PC-3 (cell line): ENCODE measurements around the gene HNRNPLL. TPM values are rescaled to one million over a fixed set of nuclear protein-coding genes. Genes with fewer than 3 reads are reported as not detected.
A peak's percentile ranks its signal among the peaks of the same experiment; 100 is the strongest.

Experiments
- ATAC-seq: fragments of 200-7000 bp; cut with Tn5 transposase; 2 replicates; pipeline ENCODE4 v1.9.1; 2020; ENCODE audit warnings: mild to moderate bottlenecking, moderate library complexity
- BruUV-seq: library from RNA; stranded (reverse); fragments of 400-500 nt; replicated peaks from 2 replicates; lab custom pipeline; 2021; lab: Mats Ljungman, UMichigan
- CTCF ChIA-PET: fragments of 300-600 bp; sonication (Branson Sonifier 250); formaldehyde crosslinking; loops from one replicate; lab custom pipeline; 2022; ENCODE audit warnings: antibody characterized with exemption; lab: Charles Lee
- POLR2A ChIA-PET: fragments of 300-600 bp; sonication (Branson Sonifier 250); formaldehyde crosslinking; loops from one replicate; lab custom pipeline; 2022; ENCODE audit warnings: antibody characterized with exemption; ENCODE audit not compliant: unreplicated experiment; lab: Charles Lee
- DNase-seq: peaks from one replicate; pipeline ENCODE4 v3.0.0-alpha.2; 2015
- H2AFZ ChIP-seq: fragments of 300-600 bp; sonication (generic); 2 replicates; pipeline ENCODE4 v1.6.0; 2016; ENCODE audit warnings: antibody characterized with exemption, low read length
- H3F3A ChIP-seq: fragments of 300-600 bp; sonication (generic); one replicate; pipeline ENCODE4 v1.6.0; 2017; ENCODE audit warnings: antibody characterized with exemption, low read length, control low read depth, mild to moderate bottlenecking; ENCODE audit not compliant: unreplicated experiment
- H3K27ac ChIP-seq: fragments of 300-600 bp; sonication (generic); 2 replicates; pipeline ENCODE4 v1.5.1; 2016; ENCODE audit warnings: mild to moderate bottlenecking, low read length
- H3K27me3 ChIP-seq: fragments of 300-600 bp; sonication (generic); 2 replicates; pipeline ENCODE4 v1.6.1; 2016; ENCODE audit warnings: low read length, mixed read lengths
- H3K36me3 ChIP-seq: fragments of 300-600 bp; sonication (generic); 2 replicates; pipeline ENCODE4 v1.6.1; 2016; ENCODE audit warnings: low read depth, mixed run types, low read length, mixed read lengths
- H3K4me1 ChIP-seq: fragments of 300-600 bp; sonication (generic); 2 replicates; pipeline ENCODE4 v1.5.1; 2016; ENCODE audit warnings: low read length; ENCODE audit not compliant: insufficient read depth
- H3K4me2 ChIP-seq: fragments of 300-600 bp; sonication (generic); 2 replicates; pipeline ENCODE4 v1.6.0; 2016; ENCODE audit warnings: low read length
- H3K4me3 ChIP-seq: fragments of 300-600 bp; sonication (generic); 2 replicates; pipeline ENCODE4 v1.5.1; 2016; ENCODE audit warnings: mild to moderate bottlenecking, low read length, mixed read lengths
- H3K79me2 ChIP-seq: fragments of 300-600 bp; sonication (generic); 2 replicates; pipeline ENCODE4 v1.6.1; 2017; ENCODE audit warnings: low read length, mixed read lengths
- H3K9ac ChIP-seq: fragments of 300-600 bp; sonication (generic); 2 replicates; pipeline ENCODE4 v1.6.0; 2016; ENCODE audit warnings: mild to moderate bottlenecking, low read length
- H3K9me2 ChIP-seq: fragments of 300-600 bp; sonication (generic); replicated peaks from 2 replicates; pipeline ENCODE4 v1.6.1; 2016; ENCODE audit warnings: mixed run types, low read length, mixed read lengths
- H3K9me3 ChIP-seq: fragments of 300-600 bp; sonication (generic); 2 replicates; pipeline ENCODE4 v1.6.1; 2016; ENCODE audit warnings: low read length, mixed read lengths
- H4K20me1 ChIP-seq: fragments of 300-600 bp; sonication (generic); 2 replicates; pipeline ENCODE4 v1.6.1; 2016; ENCODE audit warnings: low read length, mixed read lengths
- EZH2 ChIP-seq: fragments of 300-600 bp; sonication (generic); IDR thresholded peaks from one replicate; pipeline ENCODE4 v1.6.1; 2017; ENCODE audit warnings: antibody characterized with exemption, mild to moderate bottlenecking, low read length; ENCODE audit not compliant: unreplicated experiment
- EZH2phosphoT487 ChIP-seq: fragments of 300-600 bp; sonication (generic); IDR thresholded peaks from 2 replicates; pipeline ENCODE4 v1.6.1; 2018; ENCODE audit warnings: mild to moderate bottlenecking, antibody characterized with exemption, low read length, borderline replicate concordance
- intact Hi-C: fragments of 100-400 bp; cut with micrococcal nuclease; formaldehyde crosslinking; loops from 2 replicates; pipeline ENCODE4 v1.9.0; 2023
- total RNA-seq: library from RNA; depleted of rRNA; stranded (reverse); fragments of >200 nt; gene quantifications from 2 replicates; pipeline ENCODE4 v1.2.3, GENCODE V29; 2014
- TF ChIP-seq, protein P1 (sequence below): fragments of 300-600 bp; sonication (generic); conservative IDR thresholded peaks from 2 replicates; pipeline ENCODE4 v1.5.1; 2017; ENCODE audit warnings: antibody characterized with exemption, low read depth, mild to moderate bottlenecking, low read length

The HNRNPLL gene
- total RNA-seq, 1 experiment from 2014 or later = 30.1 TPM

DNA sequence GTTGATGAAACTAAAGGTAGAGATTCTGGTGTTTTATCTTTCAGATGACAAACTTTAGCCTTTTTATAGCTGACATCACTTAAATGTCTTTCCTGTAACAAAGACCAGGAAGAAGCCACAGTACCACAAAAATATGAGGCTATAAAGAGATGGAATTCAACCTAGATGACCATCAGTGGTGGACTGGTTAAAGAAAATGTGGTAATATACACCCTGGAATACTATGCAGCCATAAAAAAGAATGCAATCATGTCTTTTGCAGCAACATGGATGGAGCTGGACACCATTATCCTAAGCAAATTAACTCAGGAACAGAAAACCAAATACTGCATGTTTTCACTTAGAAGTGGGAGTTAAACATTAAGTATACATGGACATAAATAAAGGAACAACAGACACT, 18.3 kb upstream of the HNRNPLL start:
- no peak for TF ChIP-seq EZH2phosphoT487
- TF ChIP-seq EZH2 = no peak
- TF ChIP-seq, protein P1, sequence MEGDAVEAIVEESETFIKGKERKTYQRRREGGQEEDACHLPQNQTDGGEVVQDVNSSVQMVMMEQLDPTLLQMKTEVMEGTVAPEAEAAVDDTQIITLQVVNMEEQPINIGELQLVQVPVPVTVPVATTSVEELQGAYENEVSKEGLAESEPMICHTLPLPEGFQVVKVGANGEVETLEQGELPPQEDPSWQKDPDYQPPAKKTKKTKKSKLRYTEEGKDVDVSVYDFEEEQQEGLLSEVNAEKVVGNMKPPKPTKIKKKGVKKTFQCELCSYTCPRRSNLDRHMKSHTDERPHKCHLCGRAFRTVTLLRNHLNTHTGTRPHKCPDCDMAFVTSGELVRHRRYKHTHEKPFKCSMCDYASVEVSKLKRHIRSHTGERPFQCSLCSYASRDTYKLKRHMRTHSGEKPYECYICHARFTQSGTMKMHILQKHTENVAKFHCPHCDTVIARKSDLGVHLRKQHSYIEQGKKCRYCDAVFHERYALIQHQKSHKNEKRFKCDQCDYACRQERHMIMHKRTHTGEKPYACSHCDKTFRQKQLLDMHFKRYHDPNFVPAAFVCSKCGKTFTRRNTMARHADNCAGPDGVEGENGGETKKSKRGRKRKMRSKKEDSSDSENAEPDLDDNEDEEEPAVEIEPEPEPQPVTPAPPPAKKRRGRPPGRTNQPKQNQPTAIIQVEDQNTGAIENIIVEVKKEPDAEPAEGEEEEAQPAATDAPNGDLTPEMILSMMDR = no peak

DNA sequence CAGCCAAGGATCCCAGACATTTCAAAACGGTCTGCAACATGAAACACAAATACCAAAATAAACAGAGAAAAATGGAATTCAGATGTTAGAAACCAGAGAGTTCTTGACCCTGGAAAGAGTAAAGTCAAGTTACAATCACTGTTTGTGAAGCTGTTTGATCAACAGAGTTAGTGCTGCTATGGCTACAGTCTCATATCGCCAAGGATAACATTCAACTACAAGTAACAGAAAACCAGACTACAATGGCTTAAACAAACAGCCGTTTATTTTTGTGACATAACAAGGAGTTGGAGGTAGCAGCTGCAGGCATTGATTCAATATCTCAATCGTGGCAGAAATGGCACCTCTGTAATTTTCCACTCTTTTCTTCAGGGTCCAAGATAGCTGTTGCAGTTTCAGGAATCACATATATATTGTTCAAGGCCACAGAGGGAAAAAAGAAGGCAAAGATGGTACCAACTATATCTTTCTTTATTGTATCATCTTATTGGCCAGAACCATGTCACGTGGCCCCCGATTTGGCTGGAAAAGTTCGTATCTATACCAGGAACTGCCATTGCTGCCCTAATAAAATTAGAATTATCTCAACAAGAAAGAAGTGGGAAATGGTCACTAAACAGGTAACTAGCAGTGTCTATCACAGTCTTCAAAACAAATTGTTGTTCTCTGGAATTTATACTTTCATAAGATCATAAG, 17.7 kb upstream of the HNRNPLL start:
- no peak for DNase-seq
- intact Hi-C loops = no loop called here
- no TSS peak for BruUV-seq
- H4K20me1 ChIP-seq = no peaks in the 10 kb centered on the region
- no peak overlapping the region for H3K4me2 ChIP-seq
- no peak for ATAC-seq
- H3K27me3 ChIP-seq = no peaks in the 10 kb centered on the region
- ChIA-PET CTCF (no interaction called here), POLR2A (no interaction called here)
- no peaks in the 10 kb centered on the region for H3K36me3 ChIP-seq
- TF ChIP-seq EZH2 = no peak
- no peak for TF ChIP-seq EZH2phosphoT487
- TF ChIP-seq, protein P1 = no peak
- no peaks in the 10 kb centered on the region for H3K9me3 ChIP-seq
- H3K79me2 ChIP-seq = no peaks in the 10 kb centered on the region
- no peak overlapping the region for H3K27ac ChIP-seq
- no peaks in the 10 kb centered on the region for H3K4me1 ChIP-seq
- no peaks in the 10 kb centered on the region for H3K9me2 ChIP-seq
- H3K4me3 ChIP-seq = no peak overlapping the region
- H3F3A ChIP-seq = no peaks in the 10 kb centered on the region
- H2AFZ ChIP-seq = no peak overlapping the region
- H3K9ac ChIP-seq = no peak overlapping the region

More for the DNA sequence above, 18.3 kb upstream of the HNRNPLL start:
- Histone ChIP-seq H3K9ac (no peak overlapping the region), H3K9me2 (no peaks in the 10 kb centered on the region), H3K36me3 (no peaks in the 10 kb centered on the region), H2AFZ (no peak overlapping the region), H3K4me1 (no peaks in the 10 kb centered on the region), H3K27me3 (no peaks in the 10 kb centered on the region), H3K9me3 (no peaks in the 10 kb centered on the region), H3F3A (no peaks in the 10 kb centered on the region), H3K79me2 (no peaks in the 10 kb centered on the region), H3K27ac (no peak overlapping the region), H3K4me2 (no peak overlapping the region), H3K4me3 (no peak overlapping the region), H4K20me1 (no peaks in the 10 kb centered on the region)
- CTCF ChIA-PET = no interaction called here
- intact Hi-C loops = no loop called here
- ATAC-seq (no peak), DNase-seq (no peak)
- no TSS peak for BruUV-seq
- POLR2A ChIA-PET = no interaction called here

DNA sequence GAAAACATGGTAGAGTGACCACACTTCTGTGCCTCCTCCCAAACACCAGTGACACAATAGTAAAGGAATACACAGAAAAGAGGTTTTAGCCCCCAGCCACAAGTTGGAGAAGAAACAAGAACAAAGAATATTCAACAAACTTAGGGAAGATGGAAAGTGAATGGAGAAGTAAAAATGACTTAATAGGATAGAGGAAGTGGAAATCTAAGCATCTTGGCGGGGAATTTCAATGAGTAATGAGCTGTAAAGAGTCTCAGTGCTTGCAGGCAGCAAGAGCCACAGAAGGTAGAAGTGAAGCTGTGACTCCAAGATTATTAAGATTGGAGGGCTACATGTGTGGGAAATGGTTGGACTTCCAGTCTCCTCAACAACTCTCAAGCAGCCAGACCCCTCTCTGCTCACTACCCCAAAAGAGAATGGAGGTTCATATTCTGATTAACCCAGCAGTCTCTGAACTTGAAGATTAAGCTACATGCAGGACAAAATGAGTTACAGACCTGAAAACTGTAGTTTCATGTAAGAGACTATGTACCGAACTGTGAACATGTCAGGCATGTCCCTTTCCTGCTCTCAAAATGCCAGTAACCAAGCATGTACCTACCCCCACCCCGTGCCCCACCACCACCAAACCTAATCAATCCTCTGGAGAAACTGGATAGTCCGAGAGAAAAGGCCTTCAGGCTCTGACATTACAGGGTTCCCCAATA, 16.9 kb upstream of the HNRNPLL start:
- BruUV-seq = no TSS peak
- Histone ChIP-seq H3K9ac (no peak overlapping the region), H2AFZ (no peak overlapping the region), H3K4me1 (no peaks in the 10 kb centered on the region), H3F3A (no peaks in the 10 kb centered on the region), H3K4me2 (no peak overlapping the region), H3K9me3 (no peaks in the 10 kb centered on the region), H3K27ac (no peak overlapping the region), H4K20me1 (no peaks in the 10 kb centered on the region), H3K79me2 (no peaks in the 10 kb centered on the region), H3K9me2 (no peaks in the 10 kb centered on the region), H3K4me3 (no peak overlapping the region), H3K27me3 (no peaks in the 10 kb centered on the region), H3K36me3 (no peaks in the 10 kb centered on the region)
- TF ChIP-seq, protein P1 = no peak
- TF ChIP-seq EZH2 = no peak
- TF ChIP-seq EZH2phosphoT487 = no peak
- ATAC-seq = no peak
- intact Hi-C loops = no loop called here
- ChIA-PET CTCF (interaction anchor here (0.5 to 0.6 kb wide), 2 partner anchors 37 to 66 kb away, joined by 3 to 6 read pairs; no protein-coding TSS in a partner anchor), POLR2A (interaction anchor here (0.6 kb wide), 1 partner anchor 79 kb away, joined by 6 read pairs; no protein-coding TSS in a partner anchor)
- DNase-seq = peak; percentile 15
